Adipocyte (in vitro differentiated cells): ENCODE measurements around the gene TCTA.
A peak's percentile ranks its signal among the peaks of the same experiment; 100 is the strongest.

Source experiments
- DNase-seq: peaks from one replicate; pipeline ENCODE4 v3.0.0-alpha.2; 2015; ENCODE audit warnings: low read depth
- H3K27me3 ChIP-seq: replicated peaks from 2 replicates; pipeline ENCODE4 v1.7.0; 2013; ENCODE audit warnings: mild to moderate bottlenecking, low read length, moderate library complexity; ENCODE audit not compliant: control insufficient read depth, insufficient read depth
- H3K36me3 ChIP-seq: 2 replicates; pipeline ENCODE4 v1.7.0; 2013; ENCODE audit warnings: low read length, mild to moderate bottlenecking, moderate library complexity; ENCODE audit not compliant: control insufficient read depth, insufficient read depth, severe bottlenecking
- H3K4me1 ChIP-seq: 2 replicates; pipeline ENCODE4 v1.7.0; 2013; ENCODE audit warnings: mild to moderate bottlenecking, low read length, moderate library complexity; ENCODE audit not compliant: control insufficient read depth, insufficient read depth
- H3K4me3 ChIP-seq: 2 replicates; pipeline ENCODE4 v1.7.0; 2013; ENCODE audit warnings: mild to moderate bottlenecking, low read length, moderate library complexity
- H3K9ac ChIP-seq: 2 replicates; pipeline ENCODE4 v1.7.0; 2013; ENCODE audit warnings: mild to moderate bottlenecking, low read length, moderate library complexity
- H3K9me3 ChIP-seq: 2 replicates; pipeline ENCODE4 v1.7.0; 2013; ENCODE audit warnings: mild to moderate bottlenecking, low read length, moderate library complexity; ENCODE audit not compliant: control insufficient read depth

The TCTA gene

GRCh38 chr3:49411968-49412631 lies at the start of gene TCTA, which contains the start of gene RHOA:
Gene TCTA (plus strand): TSS chr3:49412423. CDS start chr3:49412427, 4 bp downstream.
Gene RHOA (minus strand): TSS chr3:49411976. CDS start chr3:49375589, 36,387 bp downstream.
- peak; percentile 100 for DNase-seq
- peak within 1 kb of the TSS; percentile 96 for H3K4me3 ChIP-seq
- no peaks in the 10 kb centered on the region for H3K27me3 ChIP-seq
- peak within 1 kb of the TSS; percentile 98 for H3K9ac ChIP-seq
- peaks cover 25% of the 10 kb centered on the region for H3K36me3 ChIP-seq
- H3K9me3 ChIP-seq = no peaks in the 10 kb centered on the region
- peaks cover 43% of the 10 kb centered on the region for H3K4me1 ChIP-seq

GRCh38 chr3:49362561-49362960 lies 49.7 kb upstream of the TCTA start:
- no peaks in the 10 kb centered on the region for H3K27me3 ChIP-seq
- H3K9me3 ChIP-seq = no peaks in the 10 kb centered on the region
- peak; percentile 69 for DNase-seq
- no peak overlapping the region for H3K9ac ChIP-seq
- peaks cover 28% of the 10 kb centered on the region for H3K4me1 ChIP-seq
- H3K36me3 ChIP-seq = peaks cover 67% of the 10 kb centered on the region
- no peak overlapping the region for H3K4me3 ChIP-seq

- DNase-seq = no peak
- Histone ChIP-seq H3K4me1 (no peaks in the 10 kb centered on the region), H3K9me3 (no peaks in the 10 kb centered on the region), H3K4me3 (no peak overlapping the region), H3K36me3 (peaks cover 87% of the 10 kb centered on the region), H3K9ac (no peak overlapping the region), H3K27me3 (no peaks in the 10 kb centered on the region)
Measured at GRCh38 chr3:49370585-49371290, 41.5 kb upstream of the TCTA start.

GRCh38 chr3:49371946-49372345 lies 40.3 kb upstream of the TCTA start:
- peaks cover 75% of the 10 kb centered on the region for H3K36me3 ChIP-seq

GRCh38 chr3:49377483-49377882 lies 34.7 kb upstream of the TCTA start:
- H3K27me3 ChIP-seq = no peaks in the 10 kb centered on the region
- peaks cover 31% of the 10 kb centered on the region for H3K36me3 ChIP-seq
- H3K4me1 ChIP-seq = peaks cover 16% of the 10 kb centered on the region

More at GRCh38 chr3:49371946-49372345, 40.3 kb upstream of the TCTA start:
- H3K27me3 ChIP-seq = no peaks in the 10 kb centered on the region
- no peak overlapping the region for H3K4me3 ChIP-seq
- no peaks in the 10 kb centered on the region for H3K9me3 ChIP-seq
- H3K4me1 ChIP-seq = no peaks in the 10 kb centered on the region
- DNase-seq = no peak
- no peak overlapping the region for H3K9ac ChIP-seq

GRCh38 chr3:49378249-49378895 lies 33.9 kb upstream of the TCTA start:
- Histone ChIP-seq H3K4me1 (peaks cover 16% of the 10 kb centered on the region), H3K27me3 (no peaks in the 10 kb centered on the region), H3K9me3 (no peaks in the 10 kb centered on the region), H3K9ac (no peak overlapping the region), H3K36me3 (peaks cover 22% of the 10 kb centered on the region), H3K4me3 (peak overlapping the region; percentile 65)
- DNase-seq = peak; percentile 63

More at GRCh38 chr3:49377483-49377882, 34.7 kb upstream of the TCTA start:
- no peak overlapping the region for H3K4me3 ChIP-seq
- no peak overlapping the region for H3K9ac ChIP-seq
- H3K9me3 ChIP-seq = no peaks in the 10 kb centered on the region
- peak; percentile 43 for DNase-seq

GRCh38 chr3:49383387-49383786 lies 28.8 kb upstream of the TCTA start:
- no peak overlapping the region for H3K4me3 ChIP-seq
- H3K4me1 ChIP-seq = peaks cover 19% of the 10 kb centered on the region
- no peaks in the 10 kb centered on the region for H3K27me3 ChIP-seq
- H3K36me3 ChIP-seq = peaks cover 3% of the 10 kb centered on the region
- no peak overlapping the region for H3K9ac ChIP-seq
- H3K9me3 ChIP-seq = no peaks in the 10 kb centered on the region
- no peak for DNase-seq

GRCh38 chr3:49385617-49386016 lies 26.6 kb upstream of the TCTA start:
- H3K27me3 ChIP-seq = no peaks in the 10 kb centered on the region
- no peaks in the 10 kb centered on the region for H3K9me3 ChIP-seq
- no peak overlapping the region for H3K4me3 ChIP-seq

GRCh38 chr3:49386056-49386756 lies 26.0 kb upstream of the TCTA start:
- Histone ChIP-seq H3K27me3 (no peaks in the 10 kb centered on the region), H3K9me3 (no peaks in the 10 kb centered on the region), H3K36me3 (peaks cover 5% of the 10 kb centered on the region), H3K9ac (no peak overlapping the region), H3K4me3 (no peak overlapping the region), H3K4me1 (peaks cover 11% of the 10 kb centered on the region)
- no peak for DNase-seq

More at GRCh38 chr3:49385617-49386016, 26.6 kb upstream of the TCTA start:
- no peak for DNase-seq
- H3K36me3 ChIP-seq = peaks cover 5% of the 10 kb centered on the region
- H3K9ac ChIP-seq = no peak overlapping the region
- H3K4me1 ChIP-seq = peaks cover 11% of the 10 kb centered on the region

- Histone ChIP-seq H3K27me3 (no peaks in the 10 kb centered on the region), H3K4me1 (peaks cover 11% of the 10 kb centered on the region), H3K4me3 (no peak overlapping the region), H3K36me3 (peaks cover 5% of the 10 kb centered on the region), H3K9ac (no peak overlapping the region), H3K9me3 (no peaks in the 10 kb centered on the region)
- no peak for DNase-seq
Measured at GRCh38 chr3:49387721-49388120, 24.5 kb upstream of the TCTA start.
